NCI-H1092 (cell line): Measurements from ENCODE around the gene KLHL13.

Experiments
- DNase-seq: peaks from one replicate; lab custom pipeline; 2025; lab: John Stamatoyannopoulos, UW

The KLHL13 gene

GRCh38 chrX:117851025-117851424 is 265.6 kb downstream of the KLHL13 start:
- DNase-seq, result no peak
